HepG2 (cell line): ENCODE data around the gene JAGN1. TPM values are rescaled to one million over a fixed set of nuclear protein-coding genes. Genes with fewer than 3 reads are reported as not detected.

Experiments used
- BCL6 ChIP-seq: IDR thresholded peaks from 2 replicates; pipeline ENCODE4 v1.6.1; 2016; ENCODE audit warnings: missing genetic modification reagents, missing compliant biosample characterization
- ELF1 ChIP-seq: sonication (generic); formaldehyde crosslinking; IDR thresholded peaks from 2 replicates; pipeline ENCODE4 v1.4.0; 2020; ENCODE audit warnings: missing genetic modification reagents
- IRF2 ChIP-seq: IDR thresholded peaks from 2 replicates; pipeline ENCODE4 v1.6.1; 2018; ENCODE audit warnings: missing genetic modification reagents, missing compliant biosample characterization
- TCF7 ChIP-seq: sonication (generic); IDR thresholded peaks from 2 replicates; pipeline ENCODE4 v1.6.1; 2016; ENCODE audit warnings: antibody characterized with exemption, low read depth
- TOPORS ChIP-seq: sonication (generic); formaldehyde crosslinking; IDR thresholded peaks from 2 replicates; pipeline ENCODE4 v1.8.0; 2023; ENCODE audit warnings: mild to moderate bottlenecking, missing genetic modification reagents
- ZC3H13 ChIP-seq: sonication (generic); formaldehyde crosslinking; IDR thresholded peaks from 2 replicates; pipeline ENCODE4 v1.8.1; 2023; ENCODE audit warnings: mild to moderate bottlenecking, missing genetic modification reagents, moderate library complexity
- ZHX2 ChIP-seq, 2 experiments: sonication (generic) in 1 of 2; formaldehyde crosslinking in 1 of 2; IDR thresholded peaks; 2 replicates each; pipeline versions ENCODE4 v1.6.1 to v1.9.0; 2014 to 2022; ENCODE audit warnings: antibody characterized with exemption in 1 of 2, borderline replicate concordance in 1 of 2, inconsistent platforms in 1 of 2, low read depth in 1 of 2, missing genetic modification reagents in 1 of 2
- ZNF441 ChIP-seq: sonication (generic); formaldehyde crosslinking; IDR thresholded peaks from 2 replicates; pipeline ENCODE4 v1.7.0; 2021; ENCODE audit warnings: missing genetic modification reagents, borderline replicate concordance
- polyA plus RNA-seq, 8 experiments: library from polyadenylated mRNA; depleted of rRNA in 3 of 8; stranded (reverse) in 7 of 8; unstranded in 1 of 8; fragments of >200 nt; fragmentation: Illumina TruSeq in 4 of 8; extraction: Trizol in 4 of 8; gene quantifications; 2 replicates each; pipeline versions ENCODE4 v1.2.1 to v1.2.3, GENCODE V29; 2011 to 2016; ENCODE audit warnings: low read depth in 4 of 8, missing spikeins in 1 of 8, mixed read lengths in 1 of 8; ENCODE audit not compliant: insufficient read depth in 1 of 8
- total RNA-seq, 5 experiments: library from RNA; depleted of rRNA; stranded (reverse); fragments of >200 nt; fragmentation: Illumina TruSeq; extraction: Trizol; gene quantifications; 2 replicates each; pipeline ENCODE4 v1.2.3, GENCODE V29; 2016; ENCODE audit warnings: low read depth in 1 of 5
- TF ChIP-seq, protein P1 (sequence below): sonication (generic); formaldehyde crosslinking; IDR thresholded peaks from 2 replicates; pipeline ENCODE4 v1.5.0; 2020; ENCODE audit warnings: mild to moderate bottlenecking, missing genetic modification reagents
- TF ChIP-seq, protein P2 (sequence below): sonication (generic); formaldehyde crosslinking; IDR thresholded peaks from 2 replicates; pipeline ENCODE4 v1.4.0; 2020; ENCODE audit warnings: missing genetic modification reagents

JAGN1 gene
- total and polyA plus RNA-seq, 2 of the 13 experiments (the other 11 are each of a cell fraction or from before 2014, with no cell fraction given), result 49.9 to 50.9 TPM

GRCh38 chr3:9897408-9898372 is 7.3 kb downstream of the JAGN1 start (continued):
- TF ChIP-seq, protein P1, sequence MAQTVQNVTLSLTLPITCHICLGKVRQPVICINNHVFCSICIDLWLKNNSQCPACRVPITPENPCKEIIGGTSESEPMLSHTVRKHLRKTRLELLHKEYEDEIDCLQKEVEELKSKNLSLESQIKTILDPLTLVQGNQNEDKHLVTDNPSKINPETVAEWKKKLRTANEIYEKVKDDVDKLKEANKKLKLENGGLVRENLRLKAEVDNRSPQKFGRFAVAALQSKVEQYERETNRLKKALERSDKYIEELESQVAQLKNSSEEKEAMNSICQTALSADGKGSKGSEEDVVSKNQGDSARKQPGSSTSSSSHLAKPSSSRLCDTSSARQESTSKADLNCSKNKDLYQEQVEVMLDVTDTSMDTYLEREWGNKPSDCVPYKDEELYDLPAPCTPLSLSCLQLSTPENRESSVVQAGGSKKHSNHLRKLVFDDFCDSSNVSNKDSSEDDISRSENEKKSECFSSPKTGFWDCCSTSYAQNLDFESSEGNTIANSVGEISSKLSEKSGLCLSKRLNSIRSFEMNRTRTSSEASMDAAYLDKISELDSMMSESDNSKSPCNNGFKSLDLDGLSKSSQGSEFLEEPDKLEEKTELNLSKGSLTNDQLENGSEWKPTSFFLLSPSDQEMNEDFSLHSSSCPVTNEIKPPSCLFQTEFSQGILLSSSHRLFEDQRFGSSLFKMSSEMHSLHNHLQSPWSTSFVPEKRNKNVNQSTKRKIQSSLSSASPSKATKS (CRISPR knock-in tag), result peak; percentile 41; the same call in 1 of the 2 replicates
- peak; percentile 52; the same call in 1 of the 2 replicates for TF ChIP-seq ZNF441 (CRISPR knock-in tag)
- peak; percentile 66 for TF ChIP-seq ZHX2 (IDR thresholded peaks at IDR 0.05; ENCODE audit: low read depth)
- TF ChIP-seq ZHX2 (CRISPR knock-in tag; IDR thresholded peaks at IDR 0.05; ENCODE audit: borderline replicate concordance), result no peak
- TF ChIP-seq IRF2 (CRISPR knock-in tag), result no peak; the same call in 1 of the 2 replicates
- TF ChIP-seq ELF1 (CRISPR knock-in tag), result peak; percentile 78
- TF ChIP-seq BCL6 (CRISPR knock-in tag), result peak; percentile 52
- TF ChIP-seq TCF7, result peak; percentile 9; the same call in 1 of the 2 replicates
- TF ChIP-seq, protein P2, sequence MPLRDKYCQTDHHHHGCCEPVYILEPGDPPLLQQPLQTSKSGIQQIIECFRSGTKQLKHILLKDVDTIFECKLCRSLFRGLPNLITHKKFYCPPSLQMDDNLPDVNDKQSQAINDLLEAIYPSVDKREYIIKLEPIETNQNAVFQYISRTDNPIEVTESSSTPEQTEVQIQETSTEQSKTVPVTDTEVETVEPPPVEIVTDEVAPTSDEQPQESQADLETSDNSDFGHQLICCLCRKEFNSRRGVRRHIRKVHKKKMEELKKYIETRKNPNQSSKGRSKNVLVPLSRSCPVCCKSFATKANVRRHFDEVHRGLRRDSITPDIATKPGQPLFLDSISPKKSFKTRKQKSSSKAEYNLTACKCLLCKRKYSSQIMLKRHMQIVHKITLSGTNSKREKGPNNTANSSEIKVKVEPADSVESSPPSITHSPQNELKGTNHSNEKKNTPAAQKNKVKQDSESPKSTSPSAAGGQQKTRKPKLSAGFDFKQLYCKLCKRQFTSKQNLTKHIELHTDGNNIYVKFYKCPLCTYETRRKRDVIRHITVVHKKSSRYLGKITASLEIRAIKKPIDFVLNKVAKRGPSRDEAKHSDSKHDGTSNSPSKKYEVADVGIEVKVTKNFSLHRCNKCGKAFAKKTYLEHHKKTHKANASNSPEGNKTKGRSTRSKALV (CRISPR knock-in tag), result 0 out of 2 replicates have a peak, but pooled peaks have one; percentile 48
- TF ChIP-seq ZC3H13 (CRISPR knock-in tag), result 0 out of 2 replicates have a peak, but pooled peaks have one; percentile 14
- no peak for TF ChIP-seq TOPORS (CRISPR knock-in tag)
